K562 (cell line): ENCODE measurements around the gene RING1. TPM values are rescaled to one million over a fixed set of nuclear protein-coding genes. Genes with fewer than 3 reads are reported as not detected.
A peak's percentile ranks its signal among the peaks of the same experiment; 100 is the strongest.

ENCODE experiments used
- CBX1 ChIP-seq: sonication (generic); IDR thresholded peaks from 2 replicates; pipeline ENCODE4 v1.6.1; 2016; ENCODE audit warnings: antibody characterized with exemption, low read depth, mild to moderate bottlenecking
- DEAF1 ChIP-seq: fragments of 450-650 bp; formaldehyde crosslinking; IDR thresholded peaks from 2 replicates; pipeline ENCODE4 v1.4.0; 2020; ENCODE audit warnings: mild to moderate bottlenecking, moderate library complexity
- E2F6 ChIP-seq, 2 experiments: IDR thresholded peaks; 2 replicates each; pipeline ENCODE4 v1.6.1; 2011; ENCODE audit warnings: borderline replicate concordance in 1 of 2, control low read depth in 1 of 2, low read depth in 1 of 2, low read length in 1 of 2, mild to moderate bottlenecking in 1 of 2, mixed read lengths in 1 of 2, moderate library complexity in 1 of 2; ENCODE audit not compliant: insufficient read depth in 1 of 2, insufficient read length in 1 of 2, poor library complexity in 1 of 2, severe bottlenecking in 1 of 2; ENCODE audit errors: extremely low read depth in 1 of 2
- ERF ChIP-seq: fragments of 450-650 bp; formaldehyde crosslinking; IDR thresholded peaks from 2 replicates; pipeline ENCODE4 v1.4.0; 2020; ENCODE audit warnings: mild to moderate bottlenecking, mixed read lengths
- ETS2 ChIP-seq: IDR thresholded peaks from 2 replicates; pipeline ENCODE4 v1.6.1; 2016; ENCODE audit warnings: borderline replicate concordance, missing genetic modification characterization, mild to moderate bottlenecking, moderate library complexity, missing compliant biosample characterization; ENCODE audit not compliant: poor library complexity, severe bottlenecking
- GMEB1 ChIP-seq: fragments of 250-450 bp; sonication (Bioruptor Pico); IDR thresholded peaks from 2 replicates; pipeline ENCODE4 v1.4.0; 2020; ENCODE audit warnings: mild to moderate bottlenecking
- HCFC1 ChIP-seq: IDR thresholded peaks from 2 replicates; pipeline ENCODE4 v1.6.1; 2012; ENCODE audit warnings: low read depth, low read length, improper control_type of control experiment
- NFE2L1 ChIP-seq: fragments of 450-650 bp; IDR thresholded peaks from 2 replicates; pipeline ENCODE4 v1.6.1; 2016; ENCODE audit warnings: missing genetic modification characterization, low read depth, mild to moderate bottlenecking, missing compliant biosample characterization, moderate library complexity, borderline replicate concordance
- NR4A1 ChIP-seq, 2 experiments: fragments of 250-450 bp in 1 of 2; fragments of 450-650 bp in 1 of 2; sonication (Bioruptor Pico) in 1 of 2; IDR thresholded peaks; 2 replicates each; pipeline versions ENCODE4 v1.4.0 to v1.6.1; 2016 to 2020; ENCODE audit warnings: mild to moderate bottlenecking in 2 of 2, missing compliant biosample characterization in 1 of 2, missing genetic modification characterization in 1 of 2, moderate library complexity in 1 of 2
- PML ChIP-seq: IDR thresholded peaks from 2 replicates; pipeline ENCODE4 v1.6.1; 2012; ENCODE audit warnings: low read length, inconsistent platforms
- PTTG1 ChIP-seq: fragments of 450-650 bp; IDR thresholded peaks from 2 replicates; pipeline ENCODE4 v1.6.1; 2016; ENCODE audit warnings: low read depth, mild to moderate bottlenecking, missing genetic modification characterization, missing compliant biosample characterization
- THAP12 ChIP-seq: fragments of 250-450 bp; sonication (Bioruptor Pico); IDR thresholded peaks from 2 replicates; pipeline ENCODE4 v1.9.0; 2021; ENCODE audit warnings: mild to moderate bottlenecking, inconsistent platforms
- ZNF41 ChIP-seq: fragments of 250-450 bp; sonication (Bioruptor Pico); conservative IDR thresholded peaks from 2 replicates; pipeline ENCODE4 v1.4.0; 2020; ENCODE audit warnings: mild to moderate bottlenecking
- polyA plus RNA-seq, 8 experiments: library from polyadenylated mRNA; depleted of rRNA in 4 of 8; stranded (reverse) in 5 of 8; unstranded in 3 of 8; fragments of >200 nt; fragmentation: Nextera tagmentation in 2 of 8; fragmentation: Illumina TruSeq in 1 of 8; extraction: Ambion mirVana in 2 of 8; extraction: Trizol in 1 of 8; gene quantifications; 2 replicates each; pipeline versions ENCODE4 v1.2.1 to v1.2.3, GENCODE V29; 2011 to 2014; ENCODE audit warnings: inconsistent platforms in 1 of 8, missing spikeins in 1 of 8
- total RNA-seq, 7 experiments: library from RNA; depleted of rRNA in 6 of 7; stranded (reverse); fragments of >200 nt in 6 of 7; fragmentation: Illumina TruSeq in 2 of 7; extraction: Trizol in 2 of 7; gene quantifications; 2 replicates each; pipeline versions ENCODE4 v1.2.1 to v1.2.3, GENCODE V29; 2011 to 2021; ENCODE audit warnings: low replicate concordance in 1 of 7
- TF ChIP-seq, protein P1 (sequence below): sonication (generic); formaldehyde crosslinking; IDR thresholded peaks from 2 replicates; pipeline ENCODE4 v1.8.0; 2022; ENCODE audit warnings: mild to moderate bottlenecking, missing genetic modification reagents
- TF ChIP-seq, protein P2 (sequence below): fragments of 250-450 bp; sonication (Bioruptor Pico); IDR thresholded peaks from 2 replicates; pipeline ENCODE4 v1.5.0; 2021

RING1 gene
- total and polyA plus RNA-seq, 9 of the 15 experiments (the other 6 are each of a cell fraction or from before 2014, with no cell fraction given) = 4.2 to 59.1 (median 36.9) TPM

DNA sequence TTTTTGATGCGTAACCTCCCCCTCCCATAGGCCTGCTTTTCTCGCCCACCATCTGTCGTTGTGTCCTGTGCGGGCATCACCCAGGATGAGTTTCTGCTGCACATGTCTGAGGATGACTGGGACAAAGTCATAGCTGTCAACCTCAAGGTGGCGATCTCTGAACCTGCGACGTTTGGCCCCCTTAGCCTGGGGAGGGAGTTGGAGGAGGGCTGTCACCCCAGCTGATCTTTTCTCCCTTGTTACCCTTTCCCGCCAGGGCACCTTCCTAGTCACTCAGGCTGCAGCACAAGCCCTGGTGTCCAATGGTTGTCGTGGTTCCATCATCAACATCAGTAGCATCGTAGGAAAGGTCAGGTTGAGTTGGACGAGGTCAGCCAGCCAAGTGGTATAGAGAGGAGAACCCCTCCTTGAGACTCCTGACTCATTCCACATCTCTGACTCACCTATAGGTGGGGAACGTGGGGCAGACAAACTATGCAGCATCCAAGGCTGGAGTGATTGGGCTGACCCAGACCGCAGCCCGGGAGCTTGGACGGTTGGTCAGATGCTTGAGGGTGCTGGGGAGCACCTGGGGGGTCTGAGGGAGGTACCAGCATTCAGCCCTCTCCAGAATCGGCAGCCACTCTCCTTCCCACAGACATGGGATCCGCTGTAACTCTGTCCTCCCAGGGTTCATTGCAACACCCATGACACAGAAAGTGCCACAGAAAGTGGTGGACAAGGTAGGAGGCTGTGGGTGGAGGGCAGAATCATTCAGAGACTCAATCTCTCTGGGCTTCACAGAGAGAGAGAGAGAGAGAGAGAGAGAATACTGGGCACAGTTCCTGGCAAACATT is 2.9 kb upstream of the RING1 start (continued):
- no peak for TF ChIP-seq PTTG1
- peak in 1 of 2 experiments; percentile 46 for TF ChIP-seq E2F6 (IDR thresholded peaks at IDR 0.05; ENCODE audit: borderline replicate concordance in 1 of 2, extremely low read depth in 1 of 2, insufficient read depth in 1 of 2, insufficient read length in 1 of 2, low read depth in 1 of 2, low read length in 1 of 2, poor library complexity in 1 of 2, severe bottlenecking in 1 of 2)
- no peak for TF ChIP-seq CBX1
- no peak for TF ChIP-seq DEAF1 (CRISPR knock-in tag)
- no peak for TF ChIP-seq HCFC1
- no peak; the same call in 1 of the 2 replicates for TF ChIP-seq PML
- TF ChIP-seq NFE2L1 (tag) = no peak
- TF ChIP-seq ERF (CRISPR knock-in tag) = no peak
- no peak for TF ChIP-seq THAP12 (CRISPR knock-in tag)
- TF ChIP-seq NR4A1 (CRISPR knock-in tag; IDR thresholded peaks at IDR 0.05) = no peak
- TF ChIP-seq NR4A1 (tag; IDR thresholded peaks at IDR 0.05) = no peak
- no peak for TF ChIP-seq GMEB1 (CRISPR knock-in tag)
- no peak for TF ChIP-seq ETS2 (tag)
- TF ChIP-seq, protein P1, sequence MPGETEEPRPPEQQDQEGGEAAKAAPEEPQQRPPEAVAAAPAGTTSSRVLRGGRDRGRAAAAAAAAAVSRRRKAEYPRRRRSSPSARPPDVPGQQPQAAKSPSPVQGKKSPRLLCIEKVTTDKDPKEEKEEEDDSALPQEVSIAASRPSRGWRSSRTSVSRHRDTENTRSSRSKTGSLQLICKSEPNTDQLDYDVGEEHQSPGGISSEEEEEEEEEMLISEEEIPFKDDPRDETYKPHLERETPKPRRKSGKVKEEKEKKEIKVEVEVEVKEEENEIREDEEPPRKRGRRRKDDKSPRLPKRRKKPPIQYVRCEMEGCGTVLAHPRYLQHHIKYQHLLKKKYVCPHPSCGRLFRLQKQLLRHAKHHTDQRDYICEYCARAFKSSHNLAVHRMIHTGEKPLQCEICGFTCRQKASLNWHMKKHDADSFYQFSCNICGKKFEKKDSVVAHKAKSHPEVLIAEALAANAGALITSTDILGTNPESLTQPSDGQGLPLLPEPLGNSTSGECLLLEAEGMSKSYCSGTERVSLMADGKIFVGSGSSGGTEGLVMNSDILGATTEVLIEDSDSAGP (CRISPR knock-in tag) = no peak
- TF ChIP-seq ZNF41 (CRISPR knock-in tag) = no peak
- TF ChIP-seq, protein P2, sequence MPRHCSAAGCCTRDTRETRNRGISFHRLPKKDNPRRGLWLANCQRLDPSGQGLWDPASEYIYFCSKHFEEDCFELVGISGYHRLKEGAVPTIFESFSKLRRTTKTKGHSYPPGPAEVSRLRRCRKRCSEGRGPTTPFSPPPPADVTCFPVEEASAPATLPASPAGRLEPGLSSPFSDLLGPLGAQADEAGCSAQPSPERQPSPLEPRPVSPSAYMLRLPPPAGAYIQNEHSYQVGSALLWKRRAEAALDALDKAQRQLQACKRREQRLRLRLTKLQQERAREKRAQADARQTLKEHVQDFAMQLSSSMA (CRISPR knock-in tag) = no peak
